Lung (tissue), 12 donors: ENCODE data around the gene ZBTB21. TPM values are rescaled to one million over a fixed set of nuclear protein-coding genes. Genes with fewer than 3 reads are reported as not detected.
A peak's percentile ranks its signal among the peaks of the same experiment; 100 is the strongest.

Source experiments
- ATAC-seq: fragments of 200-7000 bp; cut with Tn5 transposase; one replicate; pipeline ENCODE4 v1.9.1; 2020; ENCODE audit warnings: moderate number of reproducible peaks; ENCODE audit not compliant: insufficient read depth, low FRiP score
- DNase-seq, 3 donors: peaks; one replicate each; pipeline ENCODE4 v3.0.0-alpha.2; 2013 to 2017
- H3K27ac ChIP-seq, 2 donors: one replicate each; pipeline ENCODE4 v1.5.1; 2013; ENCODE audit warnings: mild to moderate bottlenecking in 2 of 2, moderate library complexity in 2 of 2, control low read depth in 1 of 2, inconsistent platforms in 1 of 2, low read depth in 1 of 2, low read length in 1 of 2
- H3K27me3 ChIP-seq, 3 donors: one replicate each; pipeline ENCODE4 v1.5.1; 2013; ENCODE audit warnings: low read length in 2 of 3; ENCODE audit not compliant: control insufficient read depth in 3 of 3, insufficient read depth in 3 of 3
- H3K36me3 ChIP-seq, 4 donors: one replicate each; pipeline ENCODE4 v1.5.1; 2013; ENCODE audit warnings: low read length in 4 of 4, mild to moderate bottlenecking in 1 of 4, moderate library complexity in 1 of 4; ENCODE audit not compliant: control insufficient read depth in 4 of 4, insufficient read depth in 4 of 4
- H3K4me1 ChIP-seq, 5 donors: one replicate each; pipeline ENCODE4 v1.5.1; 2013; ENCODE audit warnings: low read length in 5 of 5, mild to moderate bottlenecking in 2 of 5, moderate library complexity in 1 of 5; ENCODE audit not compliant: control insufficient read depth in 5 of 5, insufficient read depth in 5 of 5
- H3K4me3 ChIP-seq: one replicate; pipeline ENCODE4 v1.5.1; 2013; ENCODE audit warnings: mild to moderate bottlenecking, control low read depth, moderate library complexity
- H3K9ac ChIP-seq, 2 donors: one replicate each; pipeline ENCODE4 v1.5.1; 2013; ENCODE audit warnings: low read length in 2 of 2, control low read depth in 1 of 2; ENCODE audit not compliant: insufficient read depth in 1 of 2
- H3K9me3 ChIP-seq, 4 donors: one replicate each; pipeline ENCODE4 v1.5.1; 2013; ENCODE audit warnings: low read length in 3 of 4, mild to moderate bottlenecking in 1 of 4, moderate library complexity in 1 of 4; ENCODE audit not compliant: control insufficient read depth in 4 of 4, insufficient read depth in 3 of 4
- whole genome bisulfite sequencing, 2 donors: extraction: QIAGEN DNeasy Blood & Tissue Kit; methylation state at CpG; one replicate each; pipeline ENCODE4 v1.1.7; 2013; 5-methylcytosine and 5-hydroxymethylcytosine counted together
- polyA plus RNA-seq, 2 donors: library from polyadenylated mRNA; stranded (reverse); fragments of 200-250 nt; gene quantifications; one replicate each; pipeline ENCODE4 v1.2.1, GENCODE V29; 2013
- total RNA-seq, 2 donors: library from RNA; depleted of rRNA in 1 of 2; stranded (reverse); fragments of >200 nt in 1 of 2; gene quantifications; one replicate each; pipeline ENCODE4 v1.2.1, GENCODE V29; 2014 to 2021
- TF ChIP-seq, protein P1 (sequence below): IDR thresholded peaks from 2 replicates; pipeline ENCODE4 v1.5.1; 2012; ENCODE audit warnings: mild to moderate bottlenecking; ENCODE audit errors: control extremely low read depth, extremely low read depth
- donor health status: control.
- donor health status: control.
- donor health status: Bipolar disorder and iron deficiency.
- donor health status: healthy.
- donor health status: DM: yes; HTN: yes; CAD: no.

ZBTB21 gene
- total and polyA plus RNA-seq, 4 donors, result 3.2 to 15.4 (median 7.5) TPM

- TF ChIP-seq, protein P1, sequence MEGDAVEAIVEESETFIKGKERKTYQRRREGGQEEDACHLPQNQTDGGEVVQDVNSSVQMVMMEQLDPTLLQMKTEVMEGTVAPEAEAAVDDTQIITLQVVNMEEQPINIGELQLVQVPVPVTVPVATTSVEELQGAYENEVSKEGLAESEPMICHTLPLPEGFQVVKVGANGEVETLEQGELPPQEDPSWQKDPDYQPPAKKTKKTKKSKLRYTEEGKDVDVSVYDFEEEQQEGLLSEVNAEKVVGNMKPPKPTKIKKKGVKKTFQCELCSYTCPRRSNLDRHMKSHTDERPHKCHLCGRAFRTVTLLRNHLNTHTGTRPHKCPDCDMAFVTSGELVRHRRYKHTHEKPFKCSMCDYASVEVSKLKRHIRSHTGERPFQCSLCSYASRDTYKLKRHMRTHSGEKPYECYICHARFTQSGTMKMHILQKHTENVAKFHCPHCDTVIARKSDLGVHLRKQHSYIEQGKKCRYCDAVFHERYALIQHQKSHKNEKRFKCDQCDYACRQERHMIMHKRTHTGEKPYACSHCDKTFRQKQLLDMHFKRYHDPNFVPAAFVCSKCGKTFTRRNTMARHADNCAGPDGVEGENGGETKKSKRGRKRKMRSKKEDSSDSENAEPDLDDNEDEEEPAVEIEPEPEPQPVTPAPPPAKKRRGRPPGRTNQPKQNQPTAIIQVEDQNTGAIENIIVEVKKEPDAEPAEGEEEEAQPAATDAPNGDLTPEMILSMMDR, result no peak
- DNase-seq (peak; percentile 72 to 77 (median 75)), ATAC-seq (no peak)
- no peaks in the 10 kb centered on the region for H3K9me3 ChIP-seq
- H3K27me3 ChIP-seq, result peaks cover 0 to 4% (median 0%) of the 10 kb centered on the region in 3 donors
- H3K4me3 ChIP-seq, result no peak overlapping the region
- WGBS, 2 donors, result 71 to 85% methylated on average over 12 of the region's 12 CpGs
- peaks cover 0 to 29% (median 13%) of the 10 kb centered on the region in 5 donors for H3K4me1 ChIP-seq
- H3K9ac ChIP-seq, result no peak overlapping the region
- H3K27ac ChIP-seq, result no peak overlapping the region
- H3K36me3 ChIP-seq, result no peaks in the 10 kb centered on the region
These were observed 15.4 kb upstream of the ZBTB21 start for GRCh38 chr21:42025376-42026081.

GRCh38 chr21:42022906-42023305 is 12.7 kb upstream of the ZBTB21 start:
- Histone ChIP-seq H3K27ac (no peak overlapping the region), H3K27me3 (peaks cover 0 to 4% (median 0%) of the 10 kb centered on the region in 3 donors), H3K36me3 (no peaks in the 10 kb centered on the region), H3K4me3 (no peak overlapping the region), H3K4me1 (peaks cover 0 to 27% (median 13%) of the 10 kb centered on the region in 5 donors), H3K9ac (no peak overlapping the region), H3K9me3 (no peaks in the 10 kb centered on the region)
- WGBS, 2 donors, result 95 to 97% methylated on average over 11 of the region's 11 CpGs
- TF ChIP-seq, protein P1, result no peak
- DNase-seq (no peak), ATAC-seq (no peak)

DNA sequence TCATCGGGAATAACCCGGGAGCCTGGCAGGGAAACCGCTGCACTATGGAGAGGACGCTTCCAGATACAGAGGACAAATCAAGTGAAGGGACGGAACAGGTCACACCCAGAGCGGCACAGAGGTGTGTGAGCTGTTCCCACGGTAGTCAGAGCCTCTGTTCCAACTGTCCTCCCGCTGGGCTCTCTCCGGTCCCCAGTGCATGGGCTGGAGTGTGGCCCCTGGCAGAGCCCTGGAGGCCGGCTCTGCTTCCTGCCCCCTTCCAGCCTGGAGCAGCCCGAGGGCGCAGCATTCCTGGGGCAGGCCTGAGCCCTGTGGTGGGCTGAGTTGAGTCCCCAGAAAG is 11.9 kb upstream of the ZBTB21 start:
- TF ChIP-seq, protein P1, result no peak
- H3K4me1 ChIP-seq, result peaks cover 0 to 24% (median 11%) of the 10 kb centered on the region in 5 donors
- no peak overlapping the region for H3K27ac ChIP-seq
- peaks cover 0 to 4% (median 0%) of the 10 kb centered on the region in 3 donors for H3K27me3 ChIP-seq
- H3K36me3 ChIP-seq, result no peaks in the 10 kb centered on the region
- 72 to 85% methylated on average over 12 of the region's 12 CpGs for WGBS, 2 donors
- ATAC-seq (no peak), DNase-seq (no peak)
- no peak overlapping the region for H3K9ac ChIP-seq
- H3K4me3 ChIP-seq, result no peak overlapping the region
- no peaks in the 10 kb centered on the region for H3K9me3 ChIP-seq
